ENCODE data around the gene JMY.

Gene JMY

DNA sequence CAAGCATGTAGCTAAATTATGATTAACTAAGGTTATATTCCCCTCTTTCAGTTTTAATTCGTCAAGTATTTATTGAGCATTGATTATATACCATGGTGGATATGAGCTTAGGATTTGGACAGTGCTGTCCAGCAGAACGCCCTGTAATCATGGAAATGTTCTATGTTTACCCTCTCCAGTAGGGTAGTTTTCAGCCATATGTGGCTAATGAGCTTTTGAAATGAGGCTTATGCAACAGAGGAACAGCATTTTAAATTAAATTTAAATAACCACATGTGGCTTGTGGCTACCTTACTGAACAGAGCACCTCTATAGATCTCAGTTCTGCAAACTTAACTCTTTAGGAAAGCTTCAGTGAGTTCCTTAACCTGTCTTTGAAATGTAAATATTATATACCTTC, 59.1 kb downstream of the JMY start:
- DNase-seq, result no peak

DNA sequence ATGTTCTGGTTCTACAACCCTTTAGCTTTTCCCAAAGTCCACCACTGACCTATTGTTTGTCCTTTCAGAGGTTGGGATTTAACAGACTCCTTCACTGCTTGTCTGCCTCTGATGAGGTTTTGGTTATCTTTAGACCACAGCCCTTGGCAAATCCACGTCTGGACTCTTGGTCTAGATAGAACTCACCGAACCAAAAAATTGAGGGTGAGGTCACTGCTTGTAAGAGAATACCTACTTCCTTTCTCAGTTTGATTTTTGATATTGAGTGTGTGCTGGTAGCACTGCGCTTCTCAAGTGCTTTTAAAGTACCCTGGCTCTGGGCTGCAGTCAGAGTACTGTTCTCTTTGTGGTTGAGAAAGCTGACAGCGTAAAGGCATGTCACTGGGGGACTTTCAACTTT, 61.7 kb downstream of the JMY start:
- no peak for DNase-seq

- DNase-seq, result no peak
Observed at GRCh38 chr5:79301046-79301712, 65.2 kb downstream of the JMY start.

- no peak for DNase-seq
Observed at GRCh38 chr5:79302454-79302853, 66.5 kb downstream of the JMY start.

DNA sequence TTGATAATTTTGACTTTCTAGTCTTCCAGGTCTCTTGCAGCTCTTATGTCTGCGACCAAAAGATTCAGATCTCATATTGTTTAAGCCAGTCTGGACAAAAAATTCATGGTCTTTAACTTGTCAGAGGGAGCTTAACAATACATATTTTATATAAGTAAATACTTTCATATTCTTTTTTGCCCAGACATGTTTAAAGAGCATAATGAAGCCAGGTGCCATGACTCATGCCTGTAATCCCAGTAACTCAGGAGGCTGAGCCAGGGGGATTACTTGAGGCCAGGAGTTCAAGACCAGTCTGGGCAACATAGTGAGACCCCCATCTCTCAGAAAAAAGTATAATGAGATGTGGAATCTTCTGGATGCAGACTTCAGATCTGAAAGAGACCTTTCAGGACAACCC, 69.8 kb downstream of the JMY start:
- no peak for DNase-seq

DNA sequence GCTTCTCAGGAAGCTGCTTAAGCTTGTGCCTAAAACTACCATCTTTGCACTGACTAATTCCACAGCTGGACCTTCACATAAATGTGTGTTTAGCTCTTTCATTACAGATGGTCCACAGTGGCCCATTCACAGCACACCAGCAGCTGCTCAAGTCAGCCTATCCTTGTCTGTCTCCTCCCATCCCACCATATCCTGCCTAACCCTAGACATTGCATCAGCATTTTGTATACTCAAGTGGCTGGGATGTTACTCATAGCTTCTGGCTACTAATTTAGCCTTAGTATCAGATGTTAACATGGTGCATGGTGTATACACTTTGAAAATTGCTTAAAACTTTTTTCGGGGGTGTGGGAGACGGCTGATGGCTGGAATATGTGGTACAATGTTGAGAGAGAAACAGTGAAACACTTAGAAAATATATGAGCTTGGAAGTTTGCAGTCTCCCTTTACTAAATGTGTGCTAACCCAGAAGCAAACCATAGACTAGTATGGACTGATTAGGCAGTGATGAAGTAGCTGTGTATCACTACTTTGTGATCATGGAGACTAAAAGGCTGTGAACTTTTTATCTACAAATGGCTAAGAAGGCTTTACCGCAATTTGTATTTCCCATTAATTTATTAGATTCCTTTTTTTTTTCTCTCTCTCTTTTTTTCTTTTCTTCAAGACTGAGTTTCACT, 83.1 kb downstream of the JMY start:
- DNase-seq, result no peak

- no peak for DNase-seq
Observed at GRCh38 chr5:79329453-79329852, 93.5 kb downstream of the JMY start.

GRCh38 chr5:79330071-79330470, 94.1 kb downstream of the JMY start:
- DNase-seq, result no peak

- no peak for DNase-seq
Observed at GRCh38 chr5:79333852-79334557, 98.1 kb downstream of the JMY start.

DNA sequence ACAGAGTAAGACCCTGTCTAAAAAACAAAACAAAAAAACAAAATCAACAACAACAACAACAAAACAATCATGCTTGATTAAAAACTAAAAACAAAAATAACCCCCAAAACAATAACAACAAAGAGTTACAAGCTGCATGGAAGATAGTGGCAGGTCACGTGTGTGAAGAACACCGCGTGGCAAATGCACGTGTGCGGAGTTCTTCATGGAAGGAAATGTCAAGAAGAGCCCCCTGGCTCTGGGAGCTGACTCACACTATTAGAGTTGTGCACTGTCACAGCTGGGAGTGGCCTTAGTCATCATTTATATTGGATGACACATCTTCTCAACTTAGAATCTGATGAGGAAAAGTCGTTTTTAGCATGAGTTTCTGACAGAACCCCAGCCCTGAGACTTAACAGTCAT, 110.5 kb downstream of the JMY start:
- DNase-seq, result no peak

DNA sequence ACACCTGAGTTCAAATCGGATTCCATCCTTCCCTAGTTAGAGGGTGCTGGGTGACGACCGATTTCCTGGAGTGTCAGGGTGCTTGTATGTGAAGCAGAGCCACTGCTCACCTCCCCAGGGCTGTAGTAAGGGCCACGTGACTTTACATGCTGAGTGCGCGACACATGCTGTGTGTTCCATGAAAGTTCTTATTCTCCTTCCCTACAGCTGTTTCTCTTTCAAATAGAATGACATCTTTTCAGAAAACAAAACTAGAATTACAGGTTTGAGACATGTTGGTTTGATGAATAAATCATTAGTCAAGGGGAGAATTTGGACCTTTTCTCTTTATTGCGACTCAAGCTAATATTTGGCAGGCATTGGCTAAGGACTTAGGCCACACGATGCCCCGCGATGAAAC, 113.1 kb downstream of the JMY start:
- no peak for DNase-seq

DNA sequence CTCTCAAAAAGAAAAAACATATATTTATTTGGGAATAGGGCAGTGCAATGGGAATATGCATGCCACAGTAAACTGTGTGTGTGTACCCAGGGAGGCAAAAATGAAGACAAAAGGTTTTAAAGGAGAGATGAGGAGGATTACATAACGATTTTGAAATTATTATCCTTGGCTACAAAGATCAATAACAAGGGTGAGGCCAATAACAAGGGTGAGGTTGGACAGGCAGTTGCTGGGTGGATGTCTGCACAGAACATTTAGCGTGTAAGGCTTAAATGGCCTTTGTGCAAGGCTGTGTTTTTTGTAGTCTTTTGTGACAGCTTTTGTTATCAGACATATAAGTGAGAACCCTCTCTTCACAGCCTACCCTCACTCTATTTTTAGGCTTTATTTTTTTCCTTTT, 114.0 kb downstream of the JMY start:
- DNase-seq, result no peak

GRCh38 chr5:79357398-79357797, 121.5 kb downstream of the JMY start:
- DNase-seq, result no peak

Data from right forelimb (tissue), 1 donor.